ENCODE data around the gene NMNAT2. TPM values are rescaled to one million over a fixed set of nuclear protein-coding genes. Genes with fewer than 3 reads are reported as not detected.

Gene NMNAT2
- total and polyA plus RNA-seq, 2 donors (not counting 3 experiments of a cell fraction or from before 2014, with no cell fraction given) = 0.28 to 0.38 TPM

- dilution Hi-C loops (cut with MboI; ENCODE audit: extremely low pct_ligation_motif_present, low sequenced_read_pairs) = no loop called here
- H3K9ac ChIP-seq (replicated peaks; ENCODE audit: extremely low read depth, insufficient read depth, low read length) = no peak overlapping the region
- TF ChIP-seq POLR2A (IDR thresholded peaks at IDR 0.05; ENCODE audit: low read depth, low read length) (no peak), FOS (IDR thresholded peaks at IDR 0.05; ENCODE audit: borderline replicate concordance, insufficient read depth, low read length) (no peak), JUN (IDR thresholded peaks at IDR 0.05; ENCODE audit: borderline replicate concordance, insufficient read depth, insufficient read length, low read depth) (no peak), POLR2AphosphoS5 (IDR thresholded peaks at IDR 0.05; ENCODE audit: insufficient read depth, low read depth, low read length) (no peak), GATA2 (IDR thresholded peaks at IDR 0.05; ENCODE audit: insufficient read depth, insufficient read length, low read depth, low read length) (no peak), CTCF (IDR thresholded peaks at IDR 0.05; ENCODE audit: extremely low read depth in 1 of 2, insufficient read depth in 1 of 2, low read depth in 1 of 2, low read length in 2 of 2) (no peak), EZH2 (IDR thresholded peaks at IDR 0.05; ENCODE audit: borderline replicate concordance, low read depth, low read length, severe bottlenecking) (no peak), MYC (IDR thresholded peaks at IDR 0.05; ENCODE audit: low read depth, low read length) (no peak), MAX (IDR thresholded peaks at IDR 0.05; ENCODE audit: insufficient read depth, insufficient read length) (no peak)
- H3K27ac ChIP-seq (ENCODE audit: insufficient read depth, low read depth, low read length) = no peak overlapping the region
- FAIRE-seq = no peak
- ChIA-PET CTCF (no interaction called here), POLR2A (no interaction called here)
- H3K4me2 ChIP-seq (ENCODE audit: insufficient read depth, low read length) = no peak overlapping the region
- no peak overlapping the region for H2AFZ ChIP-seq (ENCODE audit: low read depth, low read length)
- no peaks in the 10 kb centered on the region for H3K9me3 ChIP-seq (replicated peaks; ENCODE audit: control insufficient read depth, insufficient read depth, low read length)
- no peaks in the 10 kb centered on the region for H3K4me1 ChIP-seq (ENCODE audit: control insufficient read depth, extremely low read depth, insufficient read depth, low read length)
- no TSS peak for BruUV-seq (replicated peaks)
- DNase-seq (ENCODE audit: low read depth, low spot score) = no peak
- no peaks in the 10 kb centered on the region for H3K36me3 ChIP-seq (ENCODE audit: control insufficient read depth in 2 of 2, extremely low read depth in 1 of 2, insufficient read depth in 2 of 2, low read length in 2 of 2)
- no peaks in the 10 kb centered on the region for H3K9me1 ChIP-seq (replicated peaks; ENCODE audit: control insufficient read depth, extremely low read depth, insufficient read depth, low read length)
- peaks cover 4 to 5% of the 10 kb centered on the region in 2 experiments for H3K27me3 ChIP-seq (ENCODE audit: control insufficient read depth in 2 of 2, insufficient read depth in 2 of 2, low read length in 2 of 2)
- H3K4me3 ChIP-seq (replicated peaks in 1 of 3; ENCODE audit: insufficient read depth in 1 of 3, low read depth in 1 of 3, low read length in 3 of 3) = no peak overlapping the region
- intact Hi-C loops (cut with micrococcal nuclease) = loop anchor here (10.0 kb wide), 1 partner anchor 602 kb away; no protein-coding TSS in a partner anchor
- H3K79me2 ChIP-seq (ENCODE audit: control insufficient read depth, insufficient read depth, low read length) = no peaks in the 10 kb centered on the region
- no peaks in the 10 kb centered on the region for H4K20me1 ChIP-seq (replicated peaks; ENCODE audit: control insufficient read depth, extremely low read depth, insufficient read depth, low read length)
Observed at GRCh38 chr1:183372586-183373230, 45.5 kb downstream of the NMNAT2 start.
